ENCODE results near the gene VAMP3.

Gene VAMP3

GRCh38 chr1:7770997-7771822, at the start of gene VAMP3 (continued):
- TF ChIP-seq, protein P1, sequence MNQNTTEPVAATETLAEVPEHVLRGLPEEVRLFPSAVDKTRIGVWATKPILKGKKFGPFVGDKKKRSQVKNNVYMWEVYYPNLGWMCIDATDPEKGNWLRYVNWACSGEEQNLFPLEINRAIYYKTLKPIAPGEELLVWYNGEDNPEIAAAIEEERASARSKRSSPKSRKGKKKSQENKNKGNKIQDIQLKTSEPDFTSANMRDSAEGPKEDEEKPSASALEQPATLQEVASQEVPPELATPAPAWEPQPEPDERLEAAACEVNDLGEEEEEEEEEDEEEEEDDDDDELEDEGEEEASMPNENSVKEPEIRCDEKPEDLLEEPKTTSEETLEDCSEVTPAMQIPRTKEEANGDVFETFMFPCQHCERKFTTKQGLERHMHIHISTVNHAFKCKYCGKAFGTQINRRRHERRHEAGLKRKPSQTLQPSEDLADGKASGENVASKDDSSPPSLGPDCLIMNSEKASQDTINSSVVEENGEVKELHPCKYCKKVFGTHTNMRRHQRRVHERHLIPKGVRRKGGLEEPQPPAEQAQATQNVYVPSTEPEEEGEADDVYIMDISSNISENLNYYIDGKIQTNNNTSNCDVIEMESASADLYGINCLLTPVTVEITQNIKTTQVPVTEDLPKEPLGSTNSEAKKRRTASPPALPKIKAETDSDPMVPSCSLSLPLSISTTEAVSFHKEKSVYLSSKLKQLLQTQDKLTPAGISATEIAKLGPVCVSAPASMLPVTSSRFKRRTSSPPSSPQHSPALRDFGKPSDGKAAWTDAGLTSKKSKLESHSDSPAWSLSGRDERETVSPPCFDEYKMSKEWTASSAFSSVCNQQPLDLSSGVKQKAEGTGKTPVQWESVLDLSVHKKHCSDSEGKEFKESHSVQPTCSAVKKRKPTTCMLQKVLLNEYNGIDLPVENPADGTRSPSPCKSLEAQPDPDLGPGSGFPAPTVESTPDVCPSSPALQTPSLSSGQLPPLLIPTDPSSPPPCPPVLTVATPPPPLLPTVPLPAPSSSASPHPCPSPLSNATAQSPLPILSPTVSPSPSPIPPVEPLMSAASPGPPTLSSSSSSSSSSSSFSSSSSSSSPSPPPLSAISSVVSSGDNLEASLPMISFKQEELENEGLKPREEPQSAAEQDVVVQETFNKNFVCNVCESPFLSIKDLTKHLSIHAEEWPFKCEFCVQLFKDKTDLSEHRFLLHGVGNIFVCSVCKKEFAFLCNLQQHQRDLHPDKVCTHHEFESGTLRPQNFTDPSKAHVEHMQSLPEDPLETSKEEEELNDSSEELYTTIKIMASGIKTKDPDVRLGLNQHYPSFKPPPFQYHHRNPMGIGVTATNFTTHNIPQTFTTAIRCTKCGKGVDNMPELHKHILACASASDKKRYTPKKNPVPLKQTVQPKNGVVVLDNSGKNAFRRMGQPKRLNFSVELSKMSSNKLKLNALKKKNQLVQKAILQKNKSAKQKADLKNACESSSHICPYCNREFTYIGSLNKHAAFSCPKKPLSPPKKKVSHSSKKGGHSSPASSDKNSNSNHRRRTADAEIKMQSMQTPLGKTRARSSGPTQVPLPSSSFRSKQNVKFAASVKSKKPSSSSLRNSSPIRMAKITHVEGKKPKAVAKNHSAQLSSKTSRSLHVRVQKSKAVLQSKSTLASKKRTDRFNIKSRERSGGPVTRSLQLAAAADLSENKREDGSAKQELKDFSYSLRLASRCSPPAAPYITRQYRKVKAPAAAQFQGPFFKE (tag by site-specific recombination; IDR thresholded peaks at IDR 0.05; ENCODE audit: borderline replicate concordance), result no peak
- TF ChIP-seq MYNN (tag by site-specific recombination; IDR thresholded peaks at IDR 0.05; ENCODE audit: borderline replicate concordance), result no peak
- peak; percentile 58; the same call in 1 of the 2 replicates for TF ChIP-seq GLIS1 (tag by site-specific recombination; IDR thresholded peaks at IDR 0.05)
- TF ChIP-seq, protein P2, sequence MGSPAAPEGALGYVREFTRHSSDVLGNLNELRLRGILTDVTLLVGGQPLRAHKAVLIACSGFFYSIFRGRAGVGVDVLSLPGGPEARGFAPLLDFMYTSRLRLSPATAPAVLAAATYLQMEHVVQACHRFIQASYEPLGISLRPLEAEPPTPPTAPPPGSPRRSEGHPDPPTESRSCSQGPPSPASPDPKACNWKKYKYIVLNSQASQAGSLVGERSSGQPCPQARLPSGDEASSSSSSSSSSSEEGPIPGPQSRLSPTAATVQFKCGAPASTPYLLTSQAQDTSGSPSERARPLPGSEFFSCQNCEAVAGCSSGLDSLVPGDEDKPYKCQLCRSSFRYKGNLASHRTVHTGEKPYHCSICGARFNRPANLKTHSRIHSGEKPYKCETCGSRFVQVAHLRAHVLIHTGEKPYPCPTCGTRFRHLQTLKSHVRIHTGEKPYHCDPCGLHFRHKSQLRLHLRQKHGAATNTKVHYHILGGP (tag by site-specific recombination; IDR thresholded peaks at IDR 0.05), result no peak
- no peak for TF ChIP-seq ZNF558 (tag by site-specific recombination; IDR thresholded peaks at IDR 0.05)
- 0 out of 2 replicates have a peak, but pooled peaks have one; percentile 40 for TF ChIP-seq ZBTB10 (tag by site-specific recombination; IDR thresholded peaks at IDR 0.05)
- TF ChIP-seq EGR2 (tag by site-specific recombination; IDR thresholded peaks at IDR 0.05; ENCODE audit: low read depth), result peak; percentile 78
- no peak for TF ChIP-seq HOXC10 (CRISPR knock-in tag; IDR thresholded peaks at IDR 0.05)
- TF ChIP-seq ZNF621 (tag by site-specific recombination; IDR thresholded peaks at IDR 0.05), result no peak
- no peak for TF ChIP-seq ZNF121 (tag by site-specific recombination; IDR thresholded peaks at IDR 0.05)
- no peak for TF ChIP-seq ZNF423 (tag by site-specific recombination; IDR thresholded peaks at IDR 0.05)
- TF ChIP-seq, protein P3, sequence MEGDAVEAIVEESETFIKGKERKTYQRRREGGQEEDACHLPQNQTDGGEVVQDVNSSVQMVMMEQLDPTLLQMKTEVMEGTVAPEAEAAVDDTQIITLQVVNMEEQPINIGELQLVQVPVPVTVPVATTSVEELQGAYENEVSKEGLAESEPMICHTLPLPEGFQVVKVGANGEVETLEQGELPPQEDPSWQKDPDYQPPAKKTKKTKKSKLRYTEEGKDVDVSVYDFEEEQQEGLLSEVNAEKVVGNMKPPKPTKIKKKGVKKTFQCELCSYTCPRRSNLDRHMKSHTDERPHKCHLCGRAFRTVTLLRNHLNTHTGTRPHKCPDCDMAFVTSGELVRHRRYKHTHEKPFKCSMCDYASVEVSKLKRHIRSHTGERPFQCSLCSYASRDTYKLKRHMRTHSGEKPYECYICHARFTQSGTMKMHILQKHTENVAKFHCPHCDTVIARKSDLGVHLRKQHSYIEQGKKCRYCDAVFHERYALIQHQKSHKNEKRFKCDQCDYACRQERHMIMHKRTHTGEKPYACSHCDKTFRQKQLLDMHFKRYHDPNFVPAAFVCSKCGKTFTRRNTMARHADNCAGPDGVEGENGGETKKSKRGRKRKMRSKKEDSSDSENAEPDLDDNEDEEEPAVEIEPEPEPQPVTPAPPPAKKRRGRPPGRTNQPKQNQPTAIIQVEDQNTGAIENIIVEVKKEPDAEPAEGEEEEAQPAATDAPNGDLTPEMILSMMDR (tag by site-specific recombination; IDR thresholded peaks at IDR 0.05), result no peak
- no peak for TF ChIP-seq ZNF114 (tag by site-specific recombination; IDR thresholded peaks at IDR 0.05)
- TF ChIP-seq ZSCAN23 (tag by site-specific recombination; IDR thresholded peaks at IDR 0.05), result no peak
- TF ChIP-seq KLF16 (tag by site-specific recombination; IDR thresholded peaks at IDR 0.05), result peak; percentile 93
- no peak for TF ChIP-seq ZNF112 (tag by site-specific recombination; IDR thresholded peaks at IDR 0.05)
- TF ChIP-seq SETDB1 (IDR thresholded peaks at IDR 0.05; ENCODE audit: insufficient read length, low read length), result no peak
- TF ChIP-seq ZNF223 (tag by site-specific recombination; IDR thresholded peaks at IDR 0.05), result no peak
- TF ChIP-seq, protein P4, sequence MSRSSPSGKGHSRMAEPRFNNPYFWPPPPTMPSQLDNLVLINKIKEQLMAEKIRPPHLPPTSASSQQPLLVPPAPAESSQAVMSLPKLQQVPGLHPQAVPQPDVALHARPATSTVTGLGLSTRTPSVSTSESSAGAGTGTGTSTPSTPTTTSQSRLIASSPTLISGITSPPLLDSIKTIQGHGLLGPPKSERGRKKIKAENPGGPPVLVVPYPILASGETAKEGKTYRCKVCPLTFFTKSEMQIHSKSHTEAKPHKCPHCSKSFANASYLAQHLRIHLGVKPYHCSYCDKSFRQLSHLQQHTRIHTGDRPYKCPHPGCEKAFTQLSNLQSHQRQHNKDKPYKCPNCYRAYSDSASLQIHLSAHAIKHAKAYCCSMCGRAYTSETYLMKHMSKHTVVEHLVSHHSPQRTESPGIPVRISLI (tag by site-specific recombination; IDR thresholded peaks at IDR 0.05), result no peak
- no peak for TF ChIP-seq ZNF202 (tag by site-specific recombination; IDR thresholded peaks at IDR 0.05; ENCODE audit: borderline replicate concordance)
- TF ChIP-seq ZNF132 (tag by site-specific recombination; IDR thresholded peaks at IDR 0.05; ENCODE audit: borderline replicate concordance), result no peak
- TF ChIP-seq, protein P5, sequence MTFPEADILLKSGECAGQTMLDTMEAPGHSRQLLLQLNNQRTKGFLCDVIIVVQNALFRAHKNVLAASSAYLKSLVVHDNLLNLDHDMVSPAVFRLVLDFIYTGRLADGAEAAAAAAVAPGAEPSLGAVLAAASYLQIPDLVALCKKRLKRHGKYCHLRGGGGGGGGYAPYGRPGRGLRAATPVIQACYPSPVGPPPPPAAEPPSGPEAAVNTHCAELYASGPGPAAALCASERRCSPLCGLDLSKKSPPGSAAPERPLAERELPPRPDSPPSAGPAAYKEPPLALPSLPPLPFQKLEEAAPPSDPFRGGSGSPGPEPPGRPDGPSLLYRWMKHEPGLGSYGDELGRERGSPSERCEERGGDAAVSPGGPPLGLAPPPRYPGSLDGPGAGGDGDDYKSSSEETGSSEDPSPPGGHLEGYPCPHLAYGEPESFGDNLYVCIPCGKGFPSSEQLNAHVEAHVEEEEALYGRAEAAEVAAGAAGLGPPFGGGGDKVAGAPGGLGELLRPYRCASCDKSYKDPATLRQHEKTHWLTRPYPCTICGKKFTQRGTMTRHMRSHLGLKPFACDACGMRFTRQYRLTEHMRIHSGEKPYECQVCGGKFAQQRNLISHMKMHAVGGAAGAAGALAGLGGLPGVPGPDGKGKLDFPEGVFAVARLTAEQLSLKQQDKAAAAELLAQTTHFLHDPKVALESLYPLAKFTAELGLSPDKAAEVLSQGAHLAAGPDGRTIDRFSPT (tag by site-specific recombination; IDR thresholded peaks at IDR 0.05), result no peak
- TF ChIP-seq ZNF596 (tag by site-specific recombination; IDR thresholded peaks at IDR 0.05), result no peak
- TF ChIP-seq GLIS2 (tag by site-specific recombination; IDR thresholded peaks at IDR 0.05), result peak; percentile 87

Data from HEK293 (cell line).